Spinal cord (tissue), 10 donors: ENCODE data around the gene APOB. TPM values are rescaled to one million over a fixed set of nuclear protein-coding genes. Genes with fewer than 3 reads are reported as not detected.

ENCODE experiments used
- DNase-seq, 6 donors: peaks; one replicate each; pipeline versions ENCODE4 v3.0.0 to v3.0.0-alpha.2; 2013 to 2015; ENCODE audit warnings: low spot score in 6 of 6, low read depth in 4 of 6
- H3K27ac ChIP-seq: one replicate; pipeline ENCODE4 v1.5.1; 2013; ENCODE audit warnings: low read depth, low read length, control low read depth
- H3K27me3 ChIP-seq: one replicate; pipeline ENCODE4 v1.6.1; 2013; ENCODE audit warnings: low read length; ENCODE audit not compliant: control insufficient read depth, insufficient read depth
- H3K36me3 ChIP-seq: one replicate; pipeline ENCODE4 v1.6.1; 2013; ENCODE audit warnings: low read length; ENCODE audit not compliant: control insufficient read depth, insufficient read depth
- H3K4me1 ChIP-seq: one replicate; pipeline ENCODE4 v1.6.1; 2013; ENCODE audit warnings: low read length; ENCODE audit not compliant: control insufficient read depth, insufficient read depth
- H3K4me3 ChIP-seq: one replicate; pipeline ENCODE4 v1.5.1; 2013; ENCODE audit warnings: low read depth, low read length, control low read depth
- H3K9me3 ChIP-seq: one replicate; pipeline ENCODE4 v1.6.1; 2013; ENCODE audit warnings: low read length; ENCODE audit not compliant: control insufficient read depth, insufficient read depth
- WGBS: methylation state at CpG from one replicate; pipeline ENCODE4 v1.1.5; 2013; ENCODE audit warnings: missing lambda C conversion rate; ENCODE audit not compliant: insufficient coverage; 5-methylcytosine and 5-hydroxymethylcytosine counted together
- polyA plus RNA-seq, 2 donors: library from polyadenylated mRNA; unstranded; fragments of 120-200 nt; gene quantifications; one replicate each; pipeline ENCODE4 v1.2.1, GENCODE V29; 2013; ENCODE audit not compliant: insufficient read length in 2 of 2
- total RNA-seq, 2 donors: library from RNA; depleted of rRNA in 1 of 2; stranded (reverse); fragments of 120-200 nt in 1 of 2; fragments of >200 nt in 1 of 2; gene quantifications; one replicate each; pipeline versions ENCODE4 v1.2.3 to v1.2.4, GENCODE V29; 2013 to 2014
- donor health status: healthy.

The APOB gene
- total and polyA plus RNA-seq, 4 donors, result 0.27 to 1.2 (median 0.50) TPM

DNA sequence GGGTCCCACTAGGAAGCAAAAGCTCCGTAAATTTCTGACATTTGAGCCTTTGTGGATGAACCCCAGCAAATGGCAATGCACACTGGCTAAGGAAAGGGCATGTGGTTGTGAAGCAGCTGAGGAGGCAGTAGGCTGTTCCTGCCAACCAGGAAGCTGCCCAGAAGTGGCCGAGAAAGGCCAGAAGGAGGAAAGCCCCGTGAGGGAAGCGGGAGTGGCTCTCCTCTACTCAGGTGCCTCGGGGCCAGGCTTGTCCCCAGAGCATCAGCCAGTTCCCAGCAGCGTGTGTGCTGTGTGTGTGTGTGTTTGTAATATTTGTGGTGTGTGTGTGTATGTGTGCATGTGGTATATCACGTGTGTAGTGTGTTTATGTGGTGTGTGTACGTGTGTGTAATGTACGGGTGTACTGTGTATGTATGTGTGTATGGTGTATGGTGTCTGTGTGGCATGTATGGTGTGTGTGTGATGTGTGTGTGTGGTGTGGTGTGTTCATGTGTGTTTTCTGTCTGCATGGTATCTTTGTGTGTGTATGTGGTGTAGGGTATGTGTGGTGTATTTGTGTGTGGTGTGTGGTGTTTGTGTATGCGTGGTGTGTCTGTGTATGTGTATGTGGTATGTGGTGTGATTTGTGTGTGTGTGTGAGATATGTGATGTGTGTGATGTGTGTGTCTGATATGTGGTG is 90.6 kb downstream of the APOB start:
- Histone ChIP-seq H3K4me3 (no peak overlapping the region), H3K36me3 (no peaks in the 10 kb centered on the region), H3K4me1 (no peaks in the 10 kb centered on the region), H3K27me3 (peaks cover 3% of the 10 kb centered on the region), H3K27ac (no peak overlapping the region), H3K9me3 (no peaks in the 10 kb centered on the region)
- no peak for DNase-seq
- 89% methylated on average over 10 of the region's 10 CpGs for WGBS

Other genes starting within 250 kb of the APOB start
- gene LDAH, start 221.0 kb downstream of the APOB start, total RNA-seq, result 10 to 100 TPM; 22.0 to 32.9 TPM
- 10 to 100 TPM; 19.7 to 21.6 TPM for gene LDAH, start 221.0 kb downstream of the APOB start, polyA plus RNA-seq
- gene TDRD15, start 79.9 kb upstream of the APOB start, total RNA-seq, result 1 to 10 TPM in 1 of 2 donors, under 1 TPM in 1; 0.20 to 1.4 TPM
- under 1 TPM; 0.08 to 0.48 TPM for gene TDRD15, start 79.9 kb upstream of the APOB start, polyA plus RNA-seq